ENCODE measurements around the gene UBE2J1.

GRCh38 chr6:89330910-89331309, 21.6 kb downstream of the UBE2J1 start:
- TF ChIP-seq RCOR1 (conservative IDR thresholded peaks at IDR 0.05; ENCODE audit: low read depth, low read length) (no peak), FOXM1 (IDR thresholded peaks at IDR 0.05; ENCODE audit: low read depth, low read length) (no peak), KDM1A (IDR thresholded peaks at IDR 0.05; ENCODE audit: borderline replicate concordance) (no peak), ZBTB11 (CRISPR knock-in tag; IDR thresholded peaks at IDR 0.05) (no peak), ZNF24 (IDR thresholded peaks at IDR 0.05) (no peak), REST (IDR thresholded peaks at IDR 0.05; ENCODE audit: low read depth, low read length) (no peak), NFIC (IDR thresholded peaks at IDR 0.05; ENCODE audit: low read depth, low read length) (no peak), ATF2 (IDR thresholded peaks at IDR 0.05; ENCODE audit: low read length) (no peak), CBX3 (IDR thresholded peaks at IDR 0.05; ENCODE audit: borderline replicate concordance, low read depth) (no peak), CBX5 (IDR thresholded peaks at IDR 0.05; ENCODE audit: low read depth) (no peak), CTCF (IDR thresholded peaks at IDR 0.05 in 2 of 3, conservative IDR thresholded peaks at IDR 0.05 in 1 of 3; ENCODE audit: control insufficient read depth in 2 of 3, extremely low read depth in 1 of 3, insufficient read depth in 1 of 3, low read depth in 3 of 3, low read length in 3 of 3) (no peak), POLR2A (IDR thresholded peaks at IDR 0.05; ENCODE audit: low read depth, low read length) (no peak), EZH2 (IDR thresholded peaks at IDR 0.05; ENCODE audit: borderline replicate concordance, control insufficient read depth, low read depth, low read length) (no peak), ZBTB33 (IDR thresholded peaks at IDR 0.05) (no peak)
